B cell (primary cell): ENCODE data around the gene ANKDD1B. TPM values are rescaled to one million over a fixed set of nuclear protein-coding genes. Genes with fewer than 3 reads are reported as not detected.

Source experiments
- ATAC-seq: fragments of 200-7000 bp; cut with Tn5 transposase; one replicate; pipeline ENCODE4 v1.10.0; 2021; ENCODE audit warnings: low read depth, mild to moderate bottlenecking, moderate number of reproducible peaks, moderate library complexity
- CTCF ChIA-PET: fragments of 350-600 bp; sonication (Branson Sonifier 250); formaldehyde crosslinking; loops from one replicate; lab custom pipeline; 2021; ENCODE audit warnings: antibody characterized with exemption, inconsistent platforms; lab: Charles Lee
- POLR2A ChIA-PET: fragments of 350-600 bp; sonication (Branson Sonifier 250); formaldehyde crosslinking; loops from one replicate; lab custom pipeline; 2021; ENCODE audit warnings: antibody characterized with exemption; lab: Charles Lee
- DNase-seq: peaks from one replicate; pipeline ENCODE4 v3.0.0; 2013
- H2AFZ ChIP-seq: 2 replicates; pipeline ENCODE4 v1.6.1; 2012; ENCODE audit warnings: mild to moderate bottlenecking, low read depth, low read length; ENCODE audit not compliant: insufficient read depth, poor library complexity, severe bottlenecking
- H3K27ac ChIP-seq, 2 donors: 1 replicate in 1 of 2; 2 replicates in 1 of 2; pipeline ENCODE4 v1.5.1; 2012 to 2013; ENCODE audit warnings: low read length in 2 of 2, mild to moderate bottlenecking in 2 of 2, moderate library complexity in 1 of 2
- H3K27me3 ChIP-seq, 4 experiments: fragments of 200-600 bp in 1 of 4; sonication (generic) in 1 of 4; replicated peaks in 1 of 4; 1 replicate in 2 of 4; 2 replicates in 2 of 4; pipeline versions ENCODE4 v1.6.1 to v1.7.0; 2013 to 2016; ENCODE audit warnings: low read length in 3 of 4, mild to moderate bottlenecking in 2 of 4, mixed read lengths in 1 of 4, moderate library complexity in 1 of 4; ENCODE audit not compliant: insufficient read depth in 4 of 4, control insufficient read depth in 3 of 4; ENCODE audit errors: control extremely low read depth in 1 of 4
- H3K36me3 ChIP-seq, 2 experiments: replicated peaks in 1 of 2; 1 replicate in 1 of 2; 2 replicates in 1 of 2; pipeline versions ENCODE4 v1.6.1 to v1.7.1; 2013; ENCODE audit warnings: low read length in 1 of 2; ENCODE audit not compliant: insufficient read depth in 2 of 2, control insufficient read depth in 1 of 2; ENCODE audit errors: control extremely low read depth in 1 of 2, extremely low read depth in 1 of 2
- H3K4me1 ChIP-seq, 2 donors: fragments of 200-600 bp in 1 of 2; sonication (generic) in 1 of 2; 1 replicate in 1 of 2; 2 replicates in 1 of 2; pipeline versions ENCODE4 v1.5.1 to v1.6.1; 2013 to 2017; ENCODE audit warnings: low read length in 2 of 2; ENCODE audit not compliant: control insufficient read depth in 2 of 2, insufficient read depth in 2 of 2
- H3K4me2 ChIP-seq: replicated peaks from 2 replicates; pipeline ENCODE3; 2012; ENCODE audit warnings: mild to moderate bottlenecking, low read depth, low read length; ENCODE audit not compliant: poor library complexity, severe bottlenecking
- H3K4me3 ChIP-seq, 5 experiments: fragments of 200-600 bp in 1 of 5; sonication (generic) in 1 of 5; 1 replicate in 3 of 5; 2 replicates in 2 of 5; pipeline versions ENCODE4 v1.5.1 to v1.7.0; 2011 to 2016; ENCODE audit warnings: low read length in 4 of 5, mild to moderate bottlenecking in 4 of 5, low read depth in 2 of 5, control low read depth in 1 of 5, moderate library complexity in 1 of 5; ENCODE audit not compliant: insufficient read depth in 1 of 5; ENCODE audit errors: control extremely low read depth in 1 of 5, extremely low read depth in 1 of 5
- H3K79me2 ChIP-seq: fragments of 200-600 bp; sonication (generic); one replicate; pipeline ENCODE4 v1.6.0; 2016; ENCODE audit warnings: low read length; ENCODE audit not compliant: control insufficient read depth, insufficient read depth
- H3K9ac ChIP-seq: fragments of 200-600 bp; sonication (generic); 2 replicates; pipeline ENCODE4 v1.6.1; 2017; ENCODE audit warnings: mild to moderate bottlenecking, low read length, moderate library complexity
- H3K9me3 ChIP-seq, 3 donors: one replicate each; pipeline versions ENCODE4 v1.6.1 to v1.7.1; 2013; ENCODE audit warnings: low read length in 2 of 3; ENCODE audit not compliant: control insufficient read depth in 2 of 3, insufficient read depth in 1 of 3; ENCODE audit errors: control extremely low read depth in 1 of 3
- H4K20me1 ChIP-seq: 2 replicates; pipeline ENCODE4 v1.6.0; 2012; ENCODE audit warnings: mild to moderate bottlenecking, low read length; ENCODE audit not compliant: insufficient read depth, control insufficient read depth, poor library complexity, severe bottlenecking
- H3K27ac Mint-ChIP-seq: one replicate; pipeline ENCODE4 v1.8.0; 2021; ENCODE audit warnings: mixed read lengths
- H3K27me3 Mint-ChIP-seq: one replicate; pipeline ENCODE4 v1.8.0; 2021; ENCODE audit warnings: mixed read lengths
- H3K4me1 Mint-ChIP-seq: one replicate; pipeline ENCODE4 v1.8.0; 2021; ENCODE audit warnings: mixed read lengths
- H3K4me3 Mint-ChIP-seq: one replicate; pipeline ENCODE4 v1.8.0; 2021; ENCODE audit warnings: mixed read lengths
- H3K9me3 Mint-ChIP-seq: one replicate; pipeline ENCODE4 v1.8.0; 2022; ENCODE audit warnings: mixed read lengths; ENCODE audit not compliant: insufficient read depth
- CTCF ChIP-seq: fragments of 200-600 bp; IDR thresholded peaks from one replicate; pipeline ENCODE4 v1.8.0; 2022; ENCODE audit warnings: antibody characterized with exemption, mild to moderate bottlenecking
- EZH2 ChIP-seq: IDR thresholded peaks from 2 replicates; pipeline ENCODE4 v1.6.1; 2012; ENCODE audit warnings: borderline replicate concordance, low read depth, mild to moderate bottlenecking, moderate library complexity, low read length; ENCODE audit not compliant: insufficient read depth, poor library complexity, severe bottlenecking
- WGBS: methylation state at CpG from one replicate; pipeline ENCODE4 v1.1.5; 2013; ENCODE audit warnings: missing lambda C conversion rate; ENCODE audit not compliant: insufficient coverage; 5-methylcytosine and 5-hydroxymethylcytosine counted together
- intact Hi-C: fragments of 100-400 bp; cut with micrococcal nuclease; formaldehyde crosslinking; loops from one replicate; pipeline ENCODE4 v1.10.0; 2022
- polyA plus RNA-seq: library from polyadenylated mRNA; depleted of rRNA; stranded (reverse); fragments of >200 nt; gene quantifications from 2 replicates; pipeline ENCODE4 v1.2.3, GENCODE V29; 2012
- total RNA-seq, 2 donors: library from RNA; stranded (reverse); fragments of 120-200 nt in 1 of 2; gene quantifications; 1 replicate in 1 of 2; 2 replicates in 1 of 2; pipeline versions ENCODE4 v1.2.3 to v1.2.4, GENCODE V29; 2013 to 2022

ANKDD1B gene
- total and polyA plus RNA-seq, 2 donors (not counting 1 experiment from before 2014, with no cell fraction given) = 0.30 to 1.1 TPM

GRCh38 chr5:75640826-75641225, 29.6 kb downstream of the ANKDD1B start:
- Mint-ChIP-seq H3K9me3 (peaks cover 2% of the 10 kb centered on the region), H3K4me1 (no peaks in the 10 kb centered on the region), H3K27me3 (no peaks in the 10 kb centered on the region), H3K4me3 (no peak overlapping the region), H3K27ac (no peak overlapping the region)
- ATAC-seq (no peak), DNase-seq (no peak)
- WGBS = no CpG with 5 or more reads among the region's 2 CpGs
- Histone ChIP-seq H3K9me3 (peaks cover 0 to 3% (median 0%) of the 10 kb centered on the region in 3 donors), H3K27me3 (no peaks in the 10 kb centered on the region), H3K36me3 (no peaks in the 10 kb centered on the region), H3K4me3 (no peak overlapping the region), H3K4me2 (no peak overlapping the region), H4K20me1 (no peaks in the 10 kb centered on the region), H3K27ac (no peak overlapping the region), H2AFZ (no peak overlapping the region), H3K4me1 (no peaks in the 10 kb centered on the region), H3K79me2 (no peaks in the 10 kb centered on the region), H3K9ac (no peak overlapping the region)
- no peak for TF ChIP-seq CTCF
- TF ChIP-seq EZH2 = no peak
- intact Hi-C loops = no loop called here
- ChIA-PET POLR2A (no interaction called here), CTCF (no interaction called here)

DNA sequence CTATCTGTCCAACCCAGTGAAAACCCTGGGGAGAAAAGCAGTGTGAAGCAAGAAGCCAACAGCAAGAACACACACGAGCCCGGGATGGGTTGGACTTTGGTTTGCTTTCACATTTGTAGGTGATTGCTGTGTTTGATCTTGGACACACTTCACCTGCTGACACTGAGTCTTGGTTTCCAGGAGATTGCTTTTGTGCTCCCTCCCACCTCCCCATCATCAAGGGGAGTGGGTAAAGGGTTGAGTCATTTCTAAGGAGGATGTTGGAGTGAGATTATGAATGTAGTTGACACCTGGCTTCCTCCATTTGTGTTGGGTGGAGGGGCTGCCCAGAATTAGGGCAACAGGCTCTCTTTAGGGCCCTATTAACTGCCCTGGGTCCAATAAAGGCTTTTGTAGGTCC, 37.5 kb downstream of the ANKDD1B start:
- CTCF ChIA-PET = no interaction called here
- POLR2A ChIA-PET = no interaction called here

More for the DNA sequence above, 37.5 kb downstream of the ANKDD1B start:
- ATAC-seq = no peak
- Histone ChIP-seq H4K20me1 (no peaks in the 10 kb centered on the region), H3K27ac (no peak overlapping the region), H2AFZ (no peak overlapping the region), H3K4me1 (no peaks in the 10 kb centered on the region), H3K27me3 (no peaks in the 10 kb centered on the region), H3K9ac (no peak overlapping the region), H3K4me2 (no peak overlapping the region), H3K79me2 (no peaks in the 10 kb centered on the region), H3K4me3 (no peak overlapping the region), H3K36me3 (no peaks in the 10 kb centered on the region), H3K9me3 (no peaks in the 10 kb centered on the region)
- H3K4me3 Mint-ChIP-seq = no peak overlapping the region
- intact Hi-C loops = no loop called here
- no peaks in the 10 kb centered on the region for H3K4me1 Mint-ChIP-seq
- no peak for DNase-seq
- H3K9me3 Mint-ChIP-seq = no peaks in the 10 kb centered on the region
- no peaks in the 10 kb centered on the region for H3K27me3 Mint-ChIP-seq
- TF ChIP-seq CTCF (no peak), EZH2 (no peak)
- WGBS = no CpG with 5 or more reads among the region's 2 CpGs
- H3K27ac Mint-ChIP-seq = no peak overlapping the region
